Right cardiac atrium (tissue), 5 donors: ENCODE measurements around the gene PREX1. TPM values are rescaled to one million over a fixed set of nuclear protein-coding genes. Genes with fewer than 3 reads are reported as not detected.
"Not testable (repeated sequence)": the region's sequence is repeated elsewhere in the genome, so short reads cannot be mapped to it uniquely, and the experiment has no call there.

Experiments used
- ATAC-seq, 2 donors: fragments of 200-7000 bp; cut with Tn5 transposase; one replicate each; pipeline versions ENCODE4 v1.8.0 to v1.9.1; 2020; ENCODE audit warnings: moderate library complexity in 2 of 2, mild to moderate bottlenecking in 1 of 2
- DNase-seq, 3 donors: peaks; one replicate each; pipeline ENCODE4 v3.0.0-alpha.2; 2020
- H3K27ac ChIP-seq: one replicate; pipeline ENCODE4 v1.5.1; 2013; ENCODE audit warnings: mild to moderate bottlenecking, low read length, control low read depth, moderate library complexity
- H3K27me3 ChIP-seq: one replicate; pipeline ENCODE4 v1.6.1; 2013; ENCODE audit not compliant: control insufficient read depth, insufficient read depth
- H3K4me1 ChIP-seq: one replicate; pipeline ENCODE4 v1.6.1; 2013; ENCODE audit warnings: low read length; ENCODE audit not compliant: control insufficient read depth, insufficient read depth
- H3K4me3 ChIP-seq: one replicate; pipeline ENCODE4 v1.5.1; 2013; ENCODE audit warnings: low read length, control low read depth
- H3K9me3 ChIP-seq: one replicate; pipeline ENCODE4 v1.6.1; 2013; ENCODE audit warnings: low read length; ENCODE audit not compliant: control insufficient read depth
- WGBS: extraction: QIAGEN DNeasy Blood & Tissue Kit; methylation state at CpG from one replicate; pipeline ENCODE4 v1.1.7; 2013; 5-methylcytosine and 5-hydroxymethylcytosine counted together
- intact Hi-C, 4 donors: fragments of 100-400 bp; cut with DNase I; formaldehyde crosslinking; loops; one replicate each; pipeline versions ENCODE4 v1.11.0 to v1.14.0; 2022 to 2023
- long read RNA-seq, 4 donors: library from polyadenylated mRNA; unstranded; transcript quantifications; one replicate each; pipeline ENCODE4 v2.0.0, GENCODE V29; 2020 to 2021
- polyA plus RNA-seq: library from polyadenylated mRNA; stranded (reverse); fragments of 200-250 nt; gene quantifications from one replicate; pipeline ENCODE4 v1.2.3, GENCODE V29; 2013
- total RNA-seq, 4 donors: library from RNA; stranded (reverse); fragmentation: NEBNext Ultra II Directional; extraction: Animal tissue kit (Norgen Biotek cat#: 25700); gene quantifications; one replicate each; pipeline ENCODE4 v1.2.1, GENCODE V29; 2021
- donor health status: healthy with polysubstance abuse.
- donor health status: DM: no; HTN: yes; CAD: no.
- donor health status: DM: no; HTN: no; CAD: no.
- donor health status: DM: no; HTN: yes; CAD: no; lungs with severe emphysema.
- donor health status: DM: yes; HTN: yes; CAD: no.

Gene PREX1, protein sequence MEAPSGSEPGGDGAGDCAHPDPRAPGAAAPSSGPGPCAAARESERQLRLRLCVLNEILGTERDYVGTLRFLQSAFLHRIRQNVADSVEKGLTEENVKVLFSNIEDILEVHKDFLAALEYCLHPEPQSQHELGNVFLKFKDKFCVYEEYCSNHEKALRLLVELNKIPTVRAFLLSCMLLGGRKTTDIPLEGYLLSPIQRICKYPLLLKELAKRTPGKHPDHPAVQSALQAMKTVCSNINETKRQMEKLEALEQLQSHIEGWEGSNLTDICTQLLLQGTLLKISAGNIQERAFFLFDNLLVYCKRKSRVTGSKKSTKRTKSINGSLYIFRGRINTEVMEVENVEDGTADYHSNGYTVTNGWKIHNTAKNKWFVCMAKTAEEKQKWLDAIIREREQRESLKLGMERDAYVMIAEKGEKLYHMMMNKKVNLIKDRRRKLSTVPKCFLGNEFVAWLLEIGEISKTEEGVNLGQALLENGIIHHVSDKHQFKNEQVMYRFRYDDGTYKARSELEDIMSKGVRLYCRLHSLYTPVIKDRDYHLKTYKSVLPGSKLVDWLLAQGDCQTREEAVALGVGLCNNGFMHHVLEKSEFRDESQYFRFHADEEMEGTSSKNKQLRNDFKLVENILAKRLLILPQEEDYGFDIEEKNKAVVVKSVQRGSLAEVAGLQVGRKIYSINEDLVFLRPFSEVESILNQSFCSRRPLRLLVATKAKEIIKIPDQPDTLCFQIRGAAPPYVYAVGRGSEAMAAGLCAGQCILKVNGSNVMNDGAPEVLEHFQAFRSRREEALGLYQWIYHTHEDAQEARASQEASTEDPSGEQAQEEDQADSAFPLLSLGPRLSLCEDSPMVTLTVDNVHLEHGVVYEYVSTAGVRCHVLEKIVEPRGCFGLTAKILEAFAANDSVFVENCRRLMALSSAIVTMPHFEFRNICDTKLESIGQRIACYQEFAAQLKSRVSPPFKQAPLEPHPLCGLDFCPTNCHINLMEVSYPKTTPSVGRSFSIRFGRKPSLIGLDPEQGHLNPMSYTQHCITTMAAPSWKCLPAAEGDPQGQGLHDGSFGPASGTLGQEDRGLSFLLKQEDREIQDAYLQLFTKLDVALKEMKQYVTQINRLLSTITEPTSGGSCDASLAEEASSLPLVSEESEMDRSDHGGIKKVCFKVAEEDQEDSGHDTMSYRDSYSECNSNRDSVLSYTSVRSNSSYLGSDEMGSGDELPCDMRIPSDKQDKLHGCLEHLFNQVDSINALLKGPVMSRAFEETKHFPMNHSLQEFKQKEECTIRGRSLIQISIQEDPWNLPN (N-terminal part only)
- total RNA-seq: 10 to 100 TPM; 10.4 to 16.2 (median 14.7) TPM
- 9.0 TPM for polyA plus RNA-seq
- long read RNA-seq, donor 1, full-length matches to known transcripts: 1 of 16 reads
- long read RNA-seq, donor 1, partial matches to known transcripts: 12 of 16 reads
- long read RNA-seq, donor 1, other reads (novel, unspliced or antisense): 3 of 16 reads
- long read RNA-seq, donor 2, full-length matches to known transcripts: 1 of 10 reads
- long read RNA-seq, donor 2, partial matches to known transcripts: 9 of 10 reads
- long read RNA-seq, donor 2, other reads (novel, unspliced or antisense): 0 of 10 reads
- long read RNA-seq, donor 3, partial matches to known transcripts: 6 of 11 reads
- long read RNA-seq, donor 3, other reads (novel, unspliced or antisense): 5 of 11 reads
- long read RNA-seq, donor 4, partial matches to known transcripts: 4 of 5 reads
- long read RNA-seq, donor 4, other reads (novel, unspliced or antisense): 1 of 5 reads

DNA sequence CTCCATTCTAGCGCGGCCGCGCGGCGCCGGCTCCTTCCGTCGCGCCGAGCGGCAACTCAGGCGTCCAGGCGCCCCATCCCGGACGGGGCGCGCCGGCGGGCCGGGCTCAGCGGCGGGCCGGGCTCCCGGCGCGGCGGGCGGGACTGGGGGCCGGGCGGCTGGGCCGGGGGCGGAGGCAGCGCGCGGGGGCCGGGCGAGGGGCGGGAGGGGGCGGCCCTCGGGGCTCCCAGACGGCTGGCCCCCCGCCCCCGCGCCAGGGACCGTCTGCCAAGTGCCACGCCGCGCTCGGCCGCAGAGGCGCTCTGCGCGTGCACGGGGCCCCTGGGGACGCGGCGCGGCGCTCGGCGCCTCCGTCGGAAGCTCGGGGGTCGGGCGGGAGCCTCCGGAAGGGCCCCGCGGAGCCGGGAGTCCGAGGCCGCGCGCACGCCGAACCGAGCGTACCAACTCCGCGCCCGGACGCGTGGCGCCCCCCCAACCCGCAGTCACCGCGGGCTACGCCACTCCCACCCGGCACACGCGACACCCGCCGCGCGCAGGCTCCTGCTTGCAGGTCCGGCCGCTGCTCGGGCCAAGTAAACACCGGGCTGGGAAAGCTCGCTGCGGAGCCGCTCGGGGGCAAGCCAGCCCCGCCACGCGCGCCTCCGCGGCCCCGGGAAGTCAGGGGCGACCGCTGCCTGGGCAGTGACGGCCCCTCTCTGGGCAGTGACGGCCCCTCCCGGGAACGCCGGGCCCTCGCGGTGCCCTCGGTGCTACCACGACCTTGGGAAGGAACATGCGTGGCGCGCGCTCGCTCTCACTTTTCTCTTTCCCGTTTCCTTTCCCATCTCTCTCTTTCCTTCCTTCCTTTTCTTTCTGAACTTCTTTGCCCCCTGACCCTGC, at the start of gene PREX1:
Gene PREX1, minus strand, starts transcription at position 145 of the 879 bp plus-strand sequence. Its CDS starts 139 bp downstream, at position 6.
- Histone ChIP-seq H3K27me3 (no peaks in the 10 kb centered on the region), H3K27ac (peak within 1 kb of the TSS; percentile 39), H3K4me1 (peaks cover 12% of the 10 kb centered on the region), H3K9me3 (no peaks in the 10 kb centered on the region), H3K4me3 (peak within 1 kb of the TSS; percentile 61)
- WGBS: 1% methylated on average over 122 of the region's 128 CpGs
- DNase-seq: peak; percentile 85 to 94 (median 94)
- intact Hi-C loops: loop anchor here in 1 of 4 donors (10.0 kb wide), 1 partner anchor 77 kb away; no protein-coding TSS in a partner anchor
- ATAC-seq: peak; percentile 75 to 76

DNA sequence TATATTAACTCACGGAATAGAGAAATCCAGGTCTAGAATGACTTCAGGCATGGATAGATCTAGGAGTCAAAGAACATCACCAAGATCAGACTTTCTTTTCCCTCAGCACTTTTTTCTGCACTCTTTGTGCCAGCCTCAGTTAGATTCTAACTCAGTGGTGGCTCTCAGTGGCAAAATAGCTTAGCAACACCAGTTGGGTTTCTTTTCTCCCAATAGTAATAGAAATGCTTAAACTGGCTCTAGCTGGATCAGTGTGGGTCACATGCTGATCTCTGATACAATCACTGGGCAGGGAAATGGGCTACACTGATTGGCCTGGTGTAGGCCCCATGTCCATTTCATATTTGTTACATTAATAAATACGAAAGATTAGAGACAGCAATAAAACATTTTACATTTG, 49.5 kb upstream of the PREX1 start:
- Histone ChIP-seq H3K9me3 (no peaks in the 10 kb centered on the region), H3K4me3 (no peak overlapping the region), H3K4me1 (no peaks in the 10 kb centered on the region), H3K27ac (no peak overlapping the region), H3K27me3 (no peaks in the 10 kb centered on the region)
- intact Hi-C loops: no loop called here
- ATAC-seq (no peak), DNase-seq (no peak)
- WGBS: 73% methylated on average over 2 of the region's 2 CpGs

DNA sequence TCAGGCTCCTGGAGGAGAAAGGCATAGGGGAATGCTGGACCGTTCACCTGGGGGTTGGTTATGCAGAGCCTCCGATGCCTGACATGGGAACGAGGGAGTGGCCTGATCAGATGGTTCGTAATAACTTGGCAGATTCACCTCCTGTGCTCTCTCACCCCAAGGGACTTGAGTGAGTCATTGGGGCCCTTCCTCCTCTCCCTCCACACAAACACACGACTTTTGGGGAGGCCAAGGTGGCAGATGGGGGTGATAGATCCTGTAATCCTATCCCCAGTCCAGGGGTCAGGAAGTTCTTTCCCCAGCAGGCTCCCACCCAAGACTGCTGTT, 48.1 kb upstream of the PREX1 start:
- no peak overlapping the region for H3K27ac ChIP-seq
- H3K4me1 ChIP-seq: no peaks in the 10 kb centered on the region
- DNase-seq (peak in 1 of 3 donors; percentile 13), ATAC-seq (no peak)
- H3K9me3 ChIP-seq: no peaks in the 10 kb centered on the region
- intact Hi-C loops: no loop called here
- no peaks in the 10 kb centered on the region for H3K27me3 ChIP-seq
- no peak overlapping the region for H3K4me3 ChIP-seq
- 48% methylated on average over 5 of the region's 5 CpGs for WGBS

DNA sequence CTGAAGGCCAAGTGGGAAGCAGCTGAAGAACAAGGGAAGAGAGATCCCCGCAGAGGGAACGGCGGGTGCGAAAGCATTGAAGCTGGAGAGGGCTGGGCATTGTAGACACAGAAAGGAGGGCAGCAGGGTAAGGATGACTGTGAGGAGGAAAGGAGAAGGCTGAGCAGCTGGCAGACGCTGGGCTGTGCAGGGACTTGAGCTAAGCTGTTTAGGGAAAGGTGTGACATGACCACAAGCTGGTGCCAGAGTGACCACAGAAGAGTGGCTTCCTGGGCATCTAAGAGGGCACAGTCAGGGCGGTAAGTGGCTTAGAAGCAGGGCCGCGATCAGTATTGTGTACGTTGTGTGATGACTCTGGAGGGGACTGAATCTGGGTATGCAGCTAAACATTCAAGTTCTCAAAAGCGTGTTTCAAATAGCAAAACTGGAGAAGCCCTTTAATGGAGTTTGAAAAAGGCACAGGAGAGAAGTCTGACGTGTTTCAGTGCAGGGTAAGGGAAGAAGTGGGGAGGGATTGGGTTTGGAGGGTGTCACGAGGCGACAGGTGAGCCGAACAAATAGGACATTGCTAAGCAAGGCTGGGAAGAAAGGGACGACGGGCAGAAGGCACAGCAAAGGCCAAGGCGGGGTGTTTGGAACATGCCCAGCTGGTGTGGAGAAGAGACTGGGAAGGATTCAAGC, 47.6 kb upstream of the PREX1 start:
- DNase-seq (no peak), ATAC-seq (peak in 1 of 2 donors; percentile 22)
- no peaks in the 10 kb centered on the region for H3K27me3 ChIP-seq
- 84% methylated on average over 17 of the region's 17 CpGs for WGBS
- intact Hi-C loops: no loop called here
- H3K27ac ChIP-seq: no peak overlapping the region
- H3K4me3 ChIP-seq: no peak overlapping the region
- H3K4me1 ChIP-seq: no peaks in the 10 kb centered on the region
- H3K9me3 ChIP-seq: no peaks in the 10 kb centered on the region

DNA sequence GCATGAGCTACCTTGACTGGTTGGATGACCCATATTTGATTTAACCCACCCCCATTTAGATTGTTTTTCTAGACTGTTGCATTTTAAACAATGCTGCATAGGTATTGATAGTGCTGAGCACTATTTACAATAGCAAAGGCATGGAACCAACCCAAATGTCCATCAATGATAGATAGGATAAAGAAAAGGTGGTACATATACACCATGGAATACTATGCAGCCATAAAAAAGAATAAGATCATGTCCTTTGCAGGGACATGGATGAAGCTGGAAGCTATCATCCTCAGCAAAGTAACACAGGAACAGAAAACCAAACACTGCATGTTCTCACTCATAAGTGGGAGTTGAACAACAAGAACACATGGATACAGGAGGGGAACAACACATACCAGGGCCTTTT, 41.6 kb upstream of the PREX1 start:
- H3K27ac ChIP-seq, H3K27me3 ChIP-seq, H3K9me3 ChIP-seq, DNase-seq, ATAC-seq, H3K4me1 ChIP-seq, H3K4me3 ChIP-seq, intact Hi-C loops: not testable (repeated sequence)

DNA sequence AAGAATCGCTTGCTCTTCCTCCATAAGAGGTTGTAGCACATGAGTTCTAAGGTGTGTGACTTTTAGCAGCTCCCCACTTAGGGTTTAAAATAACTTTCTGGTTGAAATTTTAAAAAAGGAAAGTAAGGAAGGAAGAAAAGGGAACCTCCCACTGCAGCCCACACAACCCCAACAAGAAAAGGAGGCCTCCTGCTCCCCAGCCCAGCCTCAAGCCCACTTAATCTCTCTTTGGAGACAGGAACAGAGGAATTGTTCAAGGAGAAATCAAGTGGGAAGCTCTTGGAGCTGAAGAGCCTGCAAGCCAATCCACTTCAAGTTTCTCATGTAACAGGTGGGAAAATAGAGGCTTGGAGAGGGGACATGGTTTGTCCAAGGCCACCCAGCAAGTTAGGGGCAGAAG, 39.1 kb upstream of the PREX1 start:
- H3K4me1 ChIP-seq: no peaks in the 10 kb centered on the region
- no peak overlapping the region for H3K27ac ChIP-seq
- no peaks in the 10 kb centered on the region for H3K27me3 ChIP-seq
- no peak for DNase-seq
- 79% methylated on average over 1 of the region's 1 CpG for WGBS
- no peak for ATAC-seq
- no peak overlapping the region for H3K4me3 ChIP-seq
- intact Hi-C loops: no loop called here
- H3K9me3 ChIP-seq: no peaks in the 10 kb centered on the region

DNA sequence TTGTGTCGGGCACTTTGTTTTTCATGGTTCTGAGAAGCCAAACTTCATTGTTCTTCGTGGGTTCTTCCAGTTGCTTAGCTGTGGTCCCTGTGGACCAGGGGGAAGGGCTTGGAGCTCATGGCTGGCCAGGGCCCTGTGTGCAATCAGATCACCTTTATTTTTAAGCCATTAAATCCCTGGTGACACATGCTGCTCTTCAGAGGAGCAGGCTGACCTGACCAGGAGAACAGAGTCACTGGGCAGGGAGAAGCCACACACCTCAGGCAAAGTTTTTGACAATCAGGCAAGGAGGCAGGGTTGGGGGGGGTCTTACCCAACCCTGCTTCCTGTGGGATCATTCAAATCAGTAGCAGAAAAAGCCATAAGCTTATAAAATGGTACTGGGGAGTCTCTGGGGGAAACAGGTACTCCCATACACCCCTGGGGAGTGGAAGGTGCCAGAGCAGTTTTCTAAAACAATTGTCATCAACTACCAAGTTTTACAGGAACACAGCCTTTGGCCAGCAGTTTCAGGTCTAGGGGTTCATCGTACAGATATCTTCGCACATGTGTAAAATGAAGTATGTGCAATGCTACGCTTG, 37.0 kb upstream of the PREX1 start:
- ATAC-seq (no peak), DNase-seq (no peak)
- Histone ChIP-seq H3K4me3 (no peak overlapping the region), H3K4me1 (no peaks in the 10 kb centered on the region), H3K27me3 (no peaks in the 10 kb centered on the region), H3K27ac (no peak overlapping the region), H3K9me3 (no peaks in the 10 kb centered on the region)
- intact Hi-C loops: no loop called here
- WGBS: 74% methylated on average over 5 of the region's 5 CpGs

DNA sequence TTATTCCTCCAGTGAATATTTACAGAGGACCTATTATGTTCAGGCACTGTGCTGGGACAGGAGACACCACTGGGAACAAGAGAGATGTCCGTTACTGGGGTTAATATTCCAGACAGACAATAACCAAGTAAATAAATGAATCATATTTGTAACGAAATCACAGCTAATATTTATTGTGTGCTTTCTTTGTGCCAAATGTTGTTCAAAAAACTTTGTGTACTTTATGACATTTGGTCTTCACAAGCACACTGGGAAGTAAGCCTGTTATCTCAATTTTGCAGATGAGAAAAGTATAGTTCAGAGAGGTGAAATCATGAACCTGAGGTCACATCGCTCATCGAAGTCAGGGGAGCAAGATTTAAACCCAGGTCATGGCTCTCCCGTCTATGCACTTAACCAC, 36.5 kb upstream of the PREX1 start:
- Histone ChIP-seq H3K27me3 (no peaks in the 10 kb centered on the region), H3K9me3 (no peaks in the 10 kb centered on the region), H3K4me1 (no peaks in the 10 kb centered on the region), H3K4me3 (no peak overlapping the region), H3K27ac (no peak overlapping the region)
- intact Hi-C loops: no loop called here
- DNase-seq (no peak), ATAC-seq (no peak)
- 73% methylated on average over 5 of the region's 5 CpGs for WGBS

DNA sequence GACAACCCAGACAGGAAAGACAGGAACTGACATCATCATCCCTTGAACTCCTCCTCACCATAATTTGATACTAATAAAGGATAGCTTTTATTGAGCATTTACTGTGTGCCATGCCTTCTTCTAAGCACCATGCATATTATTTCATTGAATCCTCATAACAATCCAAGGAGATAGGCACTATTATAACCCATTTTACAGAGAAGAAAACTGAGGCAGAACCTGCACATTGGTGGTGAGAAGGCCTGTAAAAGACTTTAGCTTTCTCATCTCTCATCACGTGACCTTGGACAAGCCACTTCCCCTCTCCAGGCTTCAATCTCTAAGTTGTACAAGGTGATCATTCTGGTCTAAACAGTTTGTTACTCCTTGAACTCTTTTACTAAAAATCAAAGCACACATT, 34.5 kb upstream of the PREX1 start:
- Histone ChIP-seq H3K4me3 (no peak overlapping the region), H3K27ac (no peak overlapping the region), H3K9me3 (no peaks in the 10 kb centered on the region), H3K4me1 (no peaks in the 10 kb centered on the region), H3K27me3 (no peaks in the 10 kb centered on the region)
- ATAC-seq: no peak
- DNase-seq: no peak
- intact Hi-C loops: no loop called here
- 87% methylated on average over 1 of the region's 1 CpG for WGBS
